Fibroblast of upper back skin (primary cell): ENCODE measurements around the gene PNCK.
"Not testable (repeated sequence)": the region's sequence is repeated elsewhere in the genome, so short reads cannot be mapped to it uniquely, and the experiment has no call there.

Source experiments
- DNase-seq: peaks from one replicate; pipeline ENCODE4 v3.0.0-alpha.2; 2013

PNCK gene

GRCh38 chrX:153685751-153686696 lies 12.4 kb upstream of the PNCK start:
- DNase-seq = no peak

- DNase-seq = no peak
Measured at GRCh38 chrX:153685156-153685536, 11.5 kb upstream of the PNCK start.

GRCh38 chrX:153684467-153685155 lies 11.0 kb upstream of the PNCK start:
- no peak for DNase-seq

GRCh38 chrX:153683486-153683885 lies 9.9 kb upstream of the PNCK start:
- not testable (repeated sequence) for DNase-seq

- no peak for DNase-seq
Measured at GRCh38 chrX:153681175-153681574, 7.6 kb upstream of the PNCK start.

GRCh38 chrX:153674219-153674851 lies 722 bp upstream of the PNCK start:
- DNase-seq = no peak

- DNase-seq = no peak
Measured at GRCh38 chrX:153672531-153673427, 834 bp downstream of the PNCK start.

GRCh38 chrX:153671589-153672530 lies 1.8 kb downstream of the PNCK start:
- DNase-seq = no peak

- no peak for DNase-seq
Measured at GRCh38 chrX:153670748-153671588, 2.6 kb downstream of the PNCK start.

- DNase-seq = no peak
Measured at GRCh38 chrX:153669901-153670731, 3.5 kb downstream of the PNCK start.

- no peak for DNase-seq
Measured at GRCh38 chrX:153669174-153669890, 4.3 kb downstream of the PNCK start.

GRCh38 chrX:153668423-153669173 lies 5.0 kb downstream of the PNCK start:
- DNase-seq = no peak

GRCh38 chrX:153667956-153668396 lies 5.6 kb downstream of the PNCK start:
- DNase-seq = peak; percentile 72

- DNase-seq = no peak
Measured at GRCh38 chrX:153667281-153667955, 6.2 kb downstream of the PNCK start.

GRCh38 chrX:153665726-153666306 lies 7.8 kb downstream of the PNCK start:
- no peak for DNase-seq

- peak; percentile 21 for DNase-seq
Measured at GRCh38 chrX:153662266-153662665, 11.3 kb downstream of the PNCK start.

- no peak for DNase-seq
Measured at GRCh38 chrX:153659268-153659667, 14.3 kb downstream of the PNCK start.
